Mesenteric fat pad (tissue), 1 donor: Measurements from ENCODE around the gene DNAH3. TPM values are rescaled to one million over a fixed set of nuclear protein-coding genes. Genes with fewer than 3 reads are reported as not detected.
A peak's percentile ranks its signal among the peaks of the same experiment; 100 is the strongest.

Experiments
- DNase-seq: peaks from one replicate; pipeline ENCODE4 v3.0.0-alpha.2; 2020; ENCODE audit warnings: low spot score
- total RNA-seq: library from RNA; stranded (reverse); fragmentation: NEBNext Ultra II Directional; extraction: Animal tissue kit (Norgen Biotek cat#: 25700); gene quantifications from one replicate; pipeline ENCODE4 v1.2.1, GENCODE V29; 2021
- donor health status: DM: yes; HTN: yes; CAD: no.

DNAH3 gene
- total RNA-seq, 1 donor from 2014 or later, result 0.10 TPM

DNA sequence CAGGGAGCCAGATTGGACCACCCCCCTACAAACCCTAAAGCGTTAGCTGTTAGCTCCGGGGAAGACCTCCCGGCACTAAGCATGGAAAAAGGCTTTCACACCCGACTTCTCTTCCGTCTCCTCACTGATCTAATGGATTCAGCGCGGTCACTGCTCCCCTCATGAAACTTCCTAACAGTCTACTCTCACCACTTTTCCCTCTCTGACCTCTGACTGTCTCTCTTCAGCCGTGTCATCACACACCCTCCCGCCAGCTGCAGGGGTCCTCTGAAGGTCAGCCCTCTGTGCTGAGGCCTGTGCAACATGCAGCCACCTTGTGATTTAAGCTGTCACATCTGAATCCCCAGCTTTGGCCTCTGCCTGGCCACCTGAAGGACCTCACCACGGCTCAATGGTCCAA is 234.4 kb downstream of the DNAH3 start:
- no peak for DNase-seq

DNA sequence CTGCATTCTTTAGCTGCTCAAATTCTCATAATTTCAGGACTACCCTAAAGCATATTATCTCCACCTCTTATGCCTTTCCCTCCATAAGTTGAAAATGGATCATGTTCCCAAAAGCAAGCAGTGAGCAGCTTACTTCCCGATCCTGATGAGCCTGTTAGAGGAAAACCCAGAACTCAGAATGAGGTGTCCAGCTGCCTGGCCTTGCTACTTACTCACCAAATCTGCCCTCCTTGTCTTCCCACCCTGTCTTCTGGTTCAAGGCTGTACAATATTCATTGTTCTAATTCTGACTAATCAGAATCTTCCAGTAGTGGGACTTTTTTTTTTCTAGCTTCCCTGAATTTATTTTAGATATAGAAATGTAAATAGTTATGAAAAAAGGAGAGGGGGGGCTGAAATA is 239.3 kb downstream of the DNAH3 start:
- no peak for DNase-seq

DNA sequence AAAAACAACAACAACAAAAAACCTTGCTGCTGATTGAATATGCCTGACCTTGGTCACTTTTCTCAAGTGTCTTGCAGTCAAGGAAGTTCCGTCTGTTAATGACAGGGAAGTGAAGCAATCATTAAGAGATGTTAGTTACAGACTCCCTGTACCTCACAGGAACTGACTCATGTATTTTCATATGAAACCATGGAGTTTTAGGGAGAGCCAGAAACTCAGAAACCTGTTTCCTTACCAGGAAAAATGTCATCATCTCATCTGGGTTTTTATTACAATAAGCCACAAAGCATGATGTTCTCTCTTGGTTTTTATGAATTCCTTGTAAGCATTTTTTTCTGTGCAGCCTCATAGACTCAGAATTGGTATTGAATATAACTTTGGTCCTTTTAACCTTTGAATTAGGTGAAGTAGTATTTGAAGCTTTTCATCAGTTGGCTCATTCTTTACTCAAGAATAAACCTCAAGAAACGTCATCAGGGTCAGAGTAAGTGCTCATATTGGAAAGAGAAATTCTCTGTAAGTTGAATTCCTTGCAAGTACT is 239.8 kb downstream of the DNAH3 start:
- no peak for DNase-seq

DNA sequence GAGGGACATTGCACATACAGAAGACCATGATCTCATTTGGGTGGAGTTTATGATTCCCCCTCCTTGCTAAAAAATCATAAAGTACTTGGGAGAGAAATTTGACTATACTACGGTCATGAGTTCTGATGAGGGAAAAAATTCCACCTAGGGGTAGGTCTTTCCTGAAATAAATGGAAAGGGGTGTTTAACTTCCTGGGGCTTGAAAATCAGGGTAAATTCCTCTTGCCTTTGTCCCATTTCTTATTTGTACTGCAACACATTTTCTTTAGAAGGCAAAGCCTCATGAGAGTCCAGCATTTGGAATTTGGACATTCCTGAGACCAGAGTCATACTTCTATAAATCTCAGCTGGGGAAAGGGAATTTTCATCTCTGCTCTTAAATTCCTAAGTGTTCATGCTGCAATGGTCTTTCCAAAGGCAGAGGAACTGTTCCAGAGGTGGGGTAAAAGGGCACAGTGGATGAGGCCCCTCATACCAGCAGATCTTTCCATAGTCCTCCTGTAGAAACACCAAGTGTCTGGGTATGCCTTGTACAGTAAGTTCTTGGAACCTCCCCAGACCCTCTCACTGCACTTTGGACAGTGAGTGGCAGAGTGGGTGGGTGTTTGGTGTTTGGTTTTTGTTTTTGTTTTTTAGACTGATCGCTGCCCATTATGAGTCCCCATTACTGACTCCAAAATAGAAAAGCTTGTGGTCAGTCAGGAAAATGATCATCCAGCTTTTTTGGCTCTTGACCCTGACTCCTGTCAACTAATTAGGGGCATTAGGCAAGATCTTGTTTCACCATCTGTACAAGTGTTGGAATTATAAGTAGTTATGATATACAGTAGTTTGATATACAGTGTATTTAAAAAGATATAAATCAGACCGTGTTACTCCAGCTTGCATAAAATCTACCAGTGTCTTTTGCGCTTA is 244.0 kb downstream of the DNAH3 start:
- no peak for DNase-seq

DNA sequence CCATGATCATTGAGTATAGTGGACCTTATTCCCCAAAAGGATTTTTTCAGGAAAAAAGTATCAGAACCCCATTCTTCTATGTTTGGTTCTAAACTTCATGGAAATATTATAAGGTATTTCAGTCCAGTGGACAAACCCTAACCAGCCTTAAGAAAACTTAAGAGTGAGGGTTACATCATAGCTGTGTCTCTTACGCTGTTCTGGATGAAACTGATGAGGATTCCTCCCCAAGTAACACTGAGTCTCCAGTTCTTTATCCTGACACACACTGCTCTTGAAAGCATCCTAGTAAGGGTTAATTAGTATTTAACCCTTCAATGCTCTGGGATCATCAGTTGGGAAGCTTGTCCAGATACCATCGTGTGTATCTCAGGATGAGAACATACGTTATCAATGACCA is 245.1 kb downstream of the DNAH3 start:
- DNase-seq, result no peak

DNA sequence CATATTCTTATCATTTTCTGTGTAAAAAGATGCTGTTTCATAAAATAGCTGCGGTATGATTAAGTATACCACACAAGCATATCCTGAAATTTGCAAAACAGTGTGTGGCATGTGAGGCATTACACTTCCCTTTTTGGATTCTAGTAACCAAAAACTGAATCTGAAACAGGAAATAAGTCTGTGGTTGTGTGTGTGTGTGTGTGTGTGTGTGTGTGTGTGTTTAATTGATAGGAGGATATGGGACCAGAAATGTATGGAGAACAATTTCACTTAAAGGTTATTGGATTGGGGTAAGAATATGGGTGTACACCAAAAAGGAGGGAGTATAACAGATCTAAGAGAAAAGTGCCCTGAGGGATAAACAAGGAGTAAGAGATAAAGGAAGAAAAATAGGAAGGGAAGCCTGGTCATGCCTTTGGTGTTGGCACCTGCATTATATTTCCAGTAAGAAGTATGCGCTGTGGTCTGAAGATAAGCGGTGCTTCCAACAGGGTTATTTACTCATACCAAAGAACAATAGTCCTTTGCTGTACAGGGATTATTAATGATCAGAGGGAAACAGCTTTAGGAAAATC is 246.1 kb downstream of the DNAH3 start:
- no peak for DNase-seq

DNA sequence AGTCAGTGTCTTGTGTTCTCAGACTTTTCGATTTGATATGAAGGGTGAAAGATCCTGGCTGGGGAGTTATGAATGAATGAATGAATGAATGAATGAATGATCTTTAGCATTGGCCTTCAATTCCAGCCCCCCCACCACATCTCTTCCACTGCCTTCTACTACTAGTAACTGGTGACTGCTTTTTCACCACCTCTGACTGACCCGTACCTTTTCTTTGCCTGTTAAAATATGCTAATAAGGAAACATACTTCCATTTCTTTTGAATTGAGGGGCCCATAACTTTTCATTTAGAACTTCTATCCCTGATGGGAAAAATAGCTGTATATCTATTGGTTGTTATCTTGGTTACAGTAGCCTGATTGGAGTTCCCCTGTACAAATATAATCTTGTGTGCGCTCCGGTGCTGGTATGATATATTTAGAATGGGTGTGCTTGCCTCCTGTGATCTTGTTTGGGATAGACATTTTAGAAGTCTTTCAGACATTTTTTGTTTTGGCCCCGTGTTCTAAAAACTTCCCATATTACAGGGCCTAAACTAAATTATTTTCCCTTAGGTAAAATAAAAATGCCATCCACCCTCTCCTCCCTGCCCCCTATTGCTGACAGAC is 246.6 kb downstream of the DNAH3 start:
- no peak for DNase-seq

DNA sequence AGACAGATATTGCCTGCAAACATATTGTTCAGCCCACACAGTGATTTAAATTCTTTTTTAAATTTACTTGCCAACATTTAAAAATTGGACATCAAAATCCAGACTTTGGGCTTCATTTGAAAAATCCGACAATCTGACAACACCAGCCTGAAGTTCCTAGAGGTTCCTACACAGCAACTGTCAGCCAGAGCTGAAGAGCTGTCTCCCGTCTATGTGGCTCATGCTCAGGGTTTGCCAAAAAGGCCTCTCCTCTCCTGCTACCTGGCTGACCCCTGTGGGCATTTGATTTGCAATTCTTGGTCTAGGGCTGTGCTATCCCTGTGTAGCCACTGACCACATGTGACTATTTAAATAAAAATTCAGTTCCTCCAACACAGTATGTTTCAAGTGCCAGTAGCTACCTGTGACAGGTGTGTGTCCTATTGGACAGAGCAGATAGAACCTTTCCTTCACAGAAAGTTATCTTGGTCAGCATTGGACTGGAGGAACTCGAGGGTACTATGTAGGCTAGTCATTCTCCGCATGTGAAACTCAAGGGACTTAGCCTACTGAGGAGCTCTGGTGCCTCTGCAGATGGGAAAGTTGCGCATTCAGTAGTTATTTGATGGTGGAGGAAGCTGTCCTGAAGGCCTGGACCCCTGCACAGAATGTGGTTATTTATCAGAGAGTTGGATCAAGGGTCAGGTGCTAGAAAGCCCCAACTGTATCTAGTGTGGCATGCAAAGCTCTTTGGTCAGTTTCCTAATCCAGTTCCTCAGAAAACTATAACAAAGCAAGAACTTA is 247.3 kb downstream of the DNAH3 start:
- DNase-seq, result no peak

DNA sequence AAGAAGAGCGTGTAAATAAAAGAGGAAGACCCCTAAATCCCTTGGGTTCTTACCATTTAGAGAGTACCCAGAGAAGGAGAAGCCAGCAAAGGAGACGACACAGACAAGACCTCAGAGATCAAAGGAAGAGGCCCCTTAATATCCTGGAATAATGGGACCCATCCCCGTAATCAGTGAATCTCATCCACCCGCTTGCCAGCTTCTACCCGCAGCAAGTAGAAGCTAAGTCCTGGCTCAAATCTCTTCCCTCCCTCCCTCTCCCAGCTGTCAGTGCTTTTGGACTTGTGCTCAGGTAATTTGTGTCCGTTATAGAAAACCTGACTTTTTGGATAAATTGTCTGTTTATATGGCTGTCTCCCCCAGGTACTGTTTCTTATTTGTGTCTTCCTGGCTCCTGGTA is 248.2 kb downstream of the DNAH3 start:
- DNase-seq, result no peak

DNA sequence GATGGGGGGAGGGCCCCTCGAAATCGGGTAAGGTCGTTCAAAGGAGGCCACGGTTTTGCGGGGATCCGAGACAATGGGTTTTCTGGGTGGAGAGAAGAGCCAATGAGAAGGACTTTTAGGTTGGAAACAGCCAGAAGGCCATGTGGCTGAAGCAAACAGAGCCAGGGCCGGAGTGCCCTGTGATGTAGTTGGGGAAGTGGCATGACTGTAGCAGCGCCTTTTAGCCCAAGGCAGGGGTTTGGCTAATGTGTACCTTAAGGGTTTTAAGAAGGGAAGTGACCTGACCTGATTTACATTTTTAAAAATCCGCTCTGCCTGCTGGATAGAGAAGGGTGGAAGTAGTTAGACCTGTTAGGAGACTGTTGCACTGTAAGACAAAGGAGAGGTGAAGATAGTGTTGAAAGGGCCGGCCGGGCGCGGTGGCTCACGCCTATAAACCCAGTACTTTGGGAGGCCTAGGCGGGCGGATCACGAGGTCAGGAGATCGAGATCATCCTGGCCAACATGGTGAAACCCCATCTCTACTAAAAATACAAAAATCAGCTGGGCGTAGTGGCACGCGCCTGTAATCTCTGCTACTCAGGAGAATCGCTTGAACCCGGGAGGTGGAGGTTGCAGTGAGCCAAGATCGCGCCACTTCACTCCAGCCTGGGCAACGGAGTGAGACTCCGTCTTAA is 249.1 kb downstream of the DNAH3 start:
- DNase-seq, result no peak

DNA sequence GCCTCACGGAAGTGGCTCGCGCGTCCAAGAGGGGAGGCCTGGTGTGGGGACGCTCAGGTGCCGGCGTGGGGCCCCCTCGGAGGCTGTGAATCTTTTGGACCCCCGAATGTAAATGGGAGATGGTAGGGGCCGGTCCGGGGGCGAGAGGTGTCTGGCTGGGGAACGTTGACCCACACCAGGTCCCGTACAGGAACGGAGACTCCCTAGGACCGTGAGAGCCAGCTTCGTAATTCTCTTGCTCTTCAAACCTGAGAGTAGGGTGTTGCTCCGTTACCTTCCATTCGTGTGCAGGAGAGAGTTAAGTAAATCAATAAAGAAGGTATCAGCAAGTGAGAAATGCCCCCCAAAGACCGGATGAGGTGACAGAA is 249.6 kb downstream of the DNAH3 start:
- DNase-seq, result no peak

DNA sequence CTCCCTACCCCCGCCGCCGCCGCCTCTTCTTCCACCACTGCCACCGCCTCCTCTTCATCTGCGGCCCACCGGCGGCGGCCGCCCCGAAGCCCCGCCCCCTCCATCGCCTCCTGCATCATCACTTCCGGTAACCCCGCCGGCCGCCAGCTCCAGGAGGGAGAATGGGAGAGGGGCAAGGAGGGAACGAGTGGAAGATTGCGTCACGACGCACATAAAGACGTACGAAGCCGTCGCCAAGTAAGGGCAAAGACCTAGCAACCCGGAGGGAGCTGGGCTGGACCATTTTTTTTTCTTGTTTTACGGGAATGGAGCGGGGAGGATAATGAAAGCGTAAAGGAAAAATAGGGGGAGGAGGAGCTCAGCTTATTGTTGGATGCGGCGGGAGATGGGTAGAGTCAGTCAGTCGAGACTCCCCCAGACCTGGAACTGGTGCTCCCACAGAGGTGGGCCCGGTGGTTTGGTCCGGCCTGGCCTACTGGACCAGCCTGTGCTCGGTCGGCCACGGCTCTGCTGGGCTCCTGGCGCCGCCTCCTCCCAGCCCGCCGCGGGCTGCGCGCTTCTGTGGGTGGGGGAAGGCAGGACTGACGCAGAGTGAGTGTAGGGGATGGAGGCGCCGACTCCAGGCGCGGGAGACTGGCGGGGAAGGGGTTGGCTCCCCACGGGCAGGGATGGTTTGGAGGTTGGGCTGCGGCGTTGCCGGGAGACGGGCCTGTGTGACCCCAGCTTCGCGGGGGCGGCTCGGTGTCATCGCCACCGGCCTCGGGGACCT is 250.2 kb downstream of the DNAH3 start, which contains the start of the genes DCUN1D3 and LYRM1:
Gene DCUN1D3 (minus strand): TSS at position 60 of the 769 bp plus-strand sequence. CDS start 37,820 bp downstream, outside the sequence.
Gene LYRM1 (plus strand): TSS at position 473 of the 769 bp plus-strand sequence. CDS start 14,785 bp downstream, outside the sequence.
- DNase-seq, result peak; percentile 98

DNA sequence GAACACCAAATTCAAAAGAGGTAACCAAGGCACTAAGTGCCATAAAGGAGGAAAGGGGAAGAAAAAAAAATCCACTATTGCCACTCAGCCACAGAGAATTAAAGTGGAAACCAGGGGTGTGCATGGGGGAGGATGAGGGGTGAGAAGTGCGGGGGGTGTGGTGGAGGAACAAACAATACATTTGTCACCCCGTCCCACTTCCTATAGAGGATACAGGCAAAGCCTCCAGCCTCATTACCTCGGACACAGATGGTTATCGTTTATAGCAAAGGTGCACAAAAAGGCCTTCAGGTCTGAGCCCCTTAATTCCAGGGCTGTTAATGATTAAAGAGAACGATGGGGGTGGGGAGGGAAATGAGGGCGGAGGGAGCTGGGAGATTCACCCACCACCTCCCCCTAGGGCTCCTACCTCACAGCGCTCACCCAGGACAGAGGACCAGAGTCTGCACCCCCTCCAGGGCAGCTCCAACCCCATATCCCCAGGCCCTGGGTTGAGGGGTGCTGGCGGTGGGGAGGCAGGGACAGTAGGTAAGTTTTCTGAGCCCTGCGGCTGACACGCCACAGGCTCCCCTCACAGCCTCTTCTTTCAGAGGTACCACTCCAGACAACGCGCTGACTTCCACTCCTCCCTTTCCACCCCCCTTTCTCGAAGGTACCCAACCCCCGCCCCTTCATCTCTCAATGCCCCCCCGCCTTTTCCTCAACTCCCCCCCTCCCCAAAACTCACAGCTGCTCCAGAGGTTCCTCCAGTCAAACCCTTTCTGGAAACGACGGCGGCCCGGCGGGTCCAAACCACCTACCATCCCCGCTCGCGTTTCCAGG is 251.0 kb downstream of the DNAH3 start:
- DNase-seq, result no peak

DNA sequence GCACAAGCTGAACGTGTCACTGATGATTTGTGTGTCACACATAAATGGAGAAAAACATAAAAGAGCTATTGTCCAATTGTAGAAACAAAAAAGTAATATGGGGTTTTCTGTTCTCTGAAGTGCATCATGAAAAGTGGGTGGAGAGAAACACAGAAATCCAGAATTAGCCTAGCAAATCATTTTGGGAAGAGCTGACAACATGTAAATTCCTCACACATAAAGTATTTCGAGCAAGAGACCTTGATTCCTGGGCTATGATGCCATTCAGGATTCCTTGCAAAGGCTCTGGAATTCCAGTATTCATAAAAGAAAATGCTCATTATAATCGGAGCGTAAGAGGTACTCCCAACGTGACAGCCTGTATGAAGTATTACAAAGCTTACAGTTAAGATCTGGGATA is 251.6 kb downstream of the DNAH3 start:
- no peak for DNase-seq

DNA sequence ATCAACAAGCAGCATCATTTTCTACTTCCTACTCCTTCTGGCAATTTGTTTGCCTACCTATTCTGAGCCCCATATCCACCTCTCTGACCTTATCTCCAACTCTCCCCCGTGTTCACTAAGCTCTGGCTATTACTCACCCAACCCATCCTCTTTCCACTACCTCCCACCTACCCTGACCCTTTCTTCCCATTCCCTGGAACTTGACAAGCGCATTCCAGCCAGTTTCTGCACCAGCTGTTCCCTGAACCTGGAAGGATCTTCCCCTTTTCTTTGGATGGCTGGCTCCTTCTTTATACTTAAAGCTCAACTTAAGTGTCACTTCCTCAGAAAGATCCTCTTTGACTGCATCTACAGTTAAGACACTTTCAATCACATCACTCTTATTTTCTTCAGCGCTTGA is 252.7 kb downstream of the DNAH3 start:
- DNase-seq, result no peak

DNA sequence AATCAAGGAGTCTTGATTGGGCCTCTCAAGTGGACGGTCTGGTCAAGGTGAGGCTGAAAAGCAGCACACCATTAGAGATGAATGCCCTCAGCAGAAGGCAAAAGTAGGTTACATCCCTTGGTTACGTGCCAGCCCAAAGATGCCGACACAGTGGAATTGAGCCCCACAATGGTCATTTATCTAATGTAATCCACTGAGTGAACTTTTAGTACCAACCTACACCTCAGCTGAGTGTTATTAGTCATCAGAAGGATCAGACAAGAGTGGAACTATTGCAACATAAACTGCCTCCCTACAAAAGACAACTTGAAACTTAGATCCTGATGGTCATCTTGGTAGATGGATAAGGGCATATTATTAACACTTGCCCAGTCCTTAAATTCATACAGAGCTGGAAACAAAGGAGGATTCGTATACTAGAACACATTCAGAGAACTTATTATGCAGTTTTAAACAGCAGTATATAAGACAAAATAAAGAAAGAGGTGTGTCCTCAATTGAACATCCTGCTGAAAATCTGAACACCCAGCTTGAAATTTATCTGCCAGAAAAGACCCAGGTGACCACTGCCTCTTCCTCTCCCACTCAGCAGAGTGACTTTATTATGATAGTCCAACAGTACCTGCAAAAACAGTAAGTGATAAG is 253.3 kb downstream of the DNAH3 start:
- no peak for DNase-seq

DNA sequence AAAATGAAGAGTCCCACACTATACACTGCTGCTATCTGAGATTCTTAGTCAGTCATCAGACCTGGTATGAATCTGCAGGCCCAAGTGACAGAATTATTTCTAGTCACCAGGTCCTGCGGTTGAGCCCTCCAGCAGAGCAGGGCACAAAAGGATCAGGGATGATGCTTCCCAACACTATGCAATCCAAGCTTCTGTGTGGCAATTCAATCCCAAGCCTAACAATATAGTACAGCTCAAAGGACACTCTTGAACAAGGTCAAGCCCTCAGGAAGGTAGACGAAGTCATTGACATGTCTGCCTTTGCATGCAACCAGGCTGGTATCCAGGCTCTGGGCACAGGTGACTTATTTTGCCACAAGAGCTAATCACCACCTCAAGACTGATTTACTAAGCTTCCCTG is 256.3 kb downstream of the DNAH3 start:
- no peak for DNase-seq

DNA sequence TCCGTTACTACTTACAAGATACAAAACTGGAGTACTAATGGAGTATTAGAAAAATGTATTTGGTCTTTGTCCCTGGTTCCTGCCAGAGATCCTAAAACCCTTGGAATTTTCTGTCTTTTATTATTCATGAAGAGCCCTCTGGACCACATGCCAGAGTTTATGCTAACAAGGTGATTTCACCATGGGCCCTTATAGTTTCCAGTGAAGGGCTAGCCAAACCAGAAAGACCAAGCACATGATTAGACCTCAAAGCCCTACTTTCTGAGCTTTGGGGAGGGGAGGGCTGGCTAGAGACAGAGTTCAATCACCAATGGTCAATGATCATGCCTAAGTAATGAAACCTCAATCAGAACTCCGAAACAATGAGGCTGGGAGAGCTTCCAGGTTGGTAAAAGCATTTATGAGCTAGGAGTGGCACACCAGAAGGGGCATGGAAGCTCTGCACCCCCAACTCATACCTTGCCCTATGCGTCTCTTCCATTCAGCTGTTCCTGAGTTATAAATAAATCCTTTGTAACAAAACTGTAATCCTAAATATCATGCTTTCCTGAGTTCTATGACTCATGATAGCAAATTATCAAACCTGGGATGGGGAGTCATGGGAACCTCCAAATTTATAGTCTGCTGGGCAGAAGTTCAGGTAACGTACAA is 260.9 kb downstream of the DNAH3 start:
- DNase-seq, result no peak
